Measurements from ENCODE around the gene L3MBTL4.
"Not testable (repeated sequence)": the region's sequence is repeated elsewhere in the genome, so short reads cannot be mapped to it uniquely, and the experiment has no call there.

Gene L3MBTL4

GRCh38 chr18:6072423-6072822, 342.3 kb downstream of the L3MBTL4 start:
- not testable (repeated sequence) for H3K36me3 ChIP-seq (ENCODE audit: control insufficient read depth, insufficient read depth, low read length); H3K9me3 ChIP-seq (ENCODE audit: control insufficient read depth, insufficient read depth, low read length); H3K27me3 ChIP-seq (ENCODE audit: control insufficient read depth, insufficient read depth, low read length); H3K9ac ChIP-seq (ENCODE audit: low read depth, low read length); H3K4me1 ChIP-seq (ENCODE audit: control insufficient read depth, insufficient read depth, low read length); H3K4me3 ChIP-seq (ENCODE audit: low read depth, low read length)

GRCh38 chr18:6069539-6069938, 345.2 kb downstream of the L3MBTL4 start:
- Histone ChIP-seq H3K9me3 (ENCODE audit: control insufficient read depth, insufficient read depth, low read length) (no peaks in the 10 kb centered on the region), H3K4me1 (ENCODE audit: control insufficient read depth, insufficient read depth, low read length) (no peaks in the 10 kb centered on the region), H3K9ac (ENCODE audit: low read depth, low read length) (no peak overlapping the region), H3K27me3 (ENCODE audit: control insufficient read depth, insufficient read depth, low read length) (no peaks in the 10 kb centered on the region), H3K36me3 (ENCODE audit: control insufficient read depth, insufficient read depth, low read length) (no peaks in the 10 kb centered on the region), H3K4me3 (ENCODE audit: low read depth, low read length) (no peak overlapping the region)

- Histone ChIP-seq H3K36me3 (ENCODE audit: control insufficient read depth, insufficient read depth, low read length) (no peaks in the 10 kb centered on the region), H3K27me3 (ENCODE audit: control insufficient read depth, insufficient read depth, low read length) (no peaks in the 10 kb centered on the region), H3K9me3 (ENCODE audit: control insufficient read depth, insufficient read depth, low read length) (no peaks in the 10 kb centered on the region), H3K4me1 (ENCODE audit: control insufficient read depth, insufficient read depth, low read length) (no peaks in the 10 kb centered on the region), H3K4me3 (ENCODE audit: low read depth, low read length) (no peak overlapping the region), H3K9ac (ENCODE audit: low read depth, low read length) (no peak overlapping the region)
Observed at GRCh38 chr18:6069103-6069502, 345.6 kb downstream of the L3MBTL4 start.

- Histone ChIP-seq H3K27me3 (ENCODE audit: control insufficient read depth, insufficient read depth, low read length) (no peaks in the 10 kb centered on the region), H3K4me3 (ENCODE audit: low read depth, low read length) (no peak overlapping the region), H3K9me3 (ENCODE audit: control insufficient read depth, insufficient read depth, low read length) (no peaks in the 10 kb centered on the region), H3K4me1 (ENCODE audit: control insufficient read depth, insufficient read depth, low read length) (peaks cover 15% of the 10 kb centered on the region), H3K36me3 (ENCODE audit: control insufficient read depth, insufficient read depth, low read length) (no peaks in the 10 kb centered on the region), H3K9ac (ENCODE audit: low read depth, low read length) (no peak overlapping the region)
Observed at GRCh38 chr18:6060149-6060548, 354.6 kb downstream of the L3MBTL4 start.

DNA sequence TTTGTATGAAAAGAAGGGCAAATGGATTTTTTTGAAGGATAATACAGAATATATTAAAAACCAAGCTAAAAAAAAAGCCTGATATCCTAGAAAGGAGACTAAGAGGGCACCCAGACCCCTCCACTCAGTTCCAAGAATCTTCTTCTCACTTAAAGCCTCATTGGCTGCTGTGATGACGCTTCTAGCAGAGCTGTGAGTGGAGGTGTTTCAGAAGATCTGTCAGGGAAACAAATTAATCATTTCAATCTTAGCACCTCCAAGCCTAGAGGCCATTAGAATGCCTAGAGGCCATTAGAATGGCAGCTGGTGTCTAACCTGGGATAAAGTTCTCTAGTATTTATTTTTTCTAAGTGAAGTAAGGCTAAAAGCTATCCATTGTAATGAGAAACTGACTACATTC, 355.2 kb downstream of the L3MBTL4 start:
- no peak overlapping the region for H3K4me3 ChIP-seq (ENCODE audit: low read depth, low read length)
- no peak overlapping the region for H3K9ac ChIP-seq (ENCODE audit: low read depth, low read length)
- peaks cover 15% of the 10 kb centered on the region for H3K4me1 ChIP-seq (ENCODE audit: control insufficient read depth, insufficient read depth, low read length)
- H3K27me3 ChIP-seq (ENCODE audit: control insufficient read depth, insufficient read depth, low read length): no peaks in the 10 kb centered on the region
- H3K36me3 ChIP-seq (ENCODE audit: control insufficient read depth, insufficient read depth, low read length): no peaks in the 10 kb centered on the region
- no peaks in the 10 kb centered on the region for H3K9me3 ChIP-seq (ENCODE audit: control insufficient read depth, insufficient read depth, low read length)

DNA sequence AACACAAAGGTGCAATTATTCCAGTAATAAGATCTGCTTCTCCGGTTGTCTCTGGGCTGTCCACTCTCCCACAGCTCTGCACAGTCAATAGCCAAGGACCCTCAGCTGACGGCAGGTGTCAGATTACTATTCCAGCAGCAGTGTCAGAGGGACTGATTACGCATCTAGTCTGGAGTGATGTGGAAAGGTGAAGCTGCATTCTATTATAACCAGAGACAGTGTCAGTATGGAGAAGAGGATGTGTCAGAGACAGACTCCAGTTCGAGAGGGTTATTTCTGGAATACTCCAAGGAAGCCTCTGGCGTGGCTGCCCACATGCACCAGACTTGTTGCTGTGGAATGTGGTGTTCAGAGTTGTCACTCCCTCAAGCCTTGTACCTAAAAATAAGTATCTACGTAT, 355.8 kb downstream of the L3MBTL4 start:
- Histone ChIP-seq H3K36me3 (ENCODE audit: control insufficient read depth, insufficient read depth, low read length) (no peaks in the 10 kb centered on the region), H3K27me3 (ENCODE audit: control insufficient read depth, insufficient read depth, low read length) (no peaks in the 10 kb centered on the region), H3K4me1 (ENCODE audit: control insufficient read depth, insufficient read depth, low read length) (peaks cover 15% of the 10 kb centered on the region), H3K9me3 (ENCODE audit: control insufficient read depth, insufficient read depth, low read length) (no peaks in the 10 kb centered on the region), H3K4me3 (ENCODE audit: low read depth, low read length) (no peak overlapping the region), H3K9ac (ENCODE audit: low read depth, low read length) (no peak overlapping the region)

- H3K9ac ChIP-seq (ENCODE audit: low read depth, low read length): no peak overlapping the region
- H3K4me1 ChIP-seq (ENCODE audit: control insufficient read depth, insufficient read depth, low read length): peaks cover 15% of the 10 kb centered on the region
- no peaks in the 10 kb centered on the region for H3K36me3 ChIP-seq (ENCODE audit: control insufficient read depth, insufficient read depth, low read length)
- H3K27me3 ChIP-seq (ENCODE audit: control insufficient read depth, insufficient read depth, low read length): no peaks in the 10 kb centered on the region
- H3K4me3 ChIP-seq (ENCODE audit: low read depth, low read length): no peak overlapping the region
- H3K9me3 ChIP-seq (ENCODE audit: control insufficient read depth, insufficient read depth, low read length): no peaks in the 10 kb centered on the region
Observed at GRCh38 chr18:6057604-6058003, 357.1 kb downstream of the L3MBTL4 start.

DNA sequence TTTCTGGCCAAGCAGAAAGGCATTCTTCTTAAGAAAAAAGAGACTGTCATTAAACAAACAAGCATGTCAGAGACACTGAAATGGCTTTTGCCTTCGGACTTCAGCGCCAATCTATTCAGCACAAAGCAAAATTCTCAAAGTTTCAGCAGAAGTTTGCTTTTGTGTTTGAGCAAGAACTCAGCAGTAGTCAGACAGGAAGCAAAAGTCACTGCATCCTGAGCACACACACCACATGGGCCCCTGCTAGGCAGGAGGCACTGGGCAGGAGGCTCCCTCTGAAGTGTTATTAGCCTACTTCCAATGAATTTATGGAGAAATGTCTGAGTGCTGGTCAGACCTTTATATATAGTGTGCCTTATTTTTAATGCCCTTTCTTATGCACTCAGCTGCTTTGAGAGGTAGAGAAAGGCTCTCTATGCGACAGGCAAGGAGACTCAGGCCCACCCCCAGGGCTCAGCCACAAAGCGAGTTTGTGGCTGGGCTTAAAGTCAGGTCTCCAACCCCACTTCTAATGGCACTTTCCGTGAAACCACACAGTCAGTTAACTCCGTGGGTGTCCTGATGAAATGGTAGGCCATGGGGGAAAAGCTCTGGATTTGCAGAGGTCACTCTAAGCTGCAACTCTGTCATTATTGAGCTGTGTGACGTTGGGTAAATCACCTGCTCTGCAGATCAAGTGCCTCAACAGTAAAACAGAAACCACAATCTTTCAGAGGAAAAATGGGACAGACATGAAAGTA, 358.4 kb downstream of the L3MBTL4 start:
- Histone ChIP-seq H3K9me3 (ENCODE audit: control insufficient read depth, insufficient read depth, low read length) (no peaks in the 10 kb centered on the region), H3K9ac (ENCODE audit: low read depth, low read length) (no peak overlapping the region), H3K36me3 (ENCODE audit: control insufficient read depth, insufficient read depth, low read length) (no peaks in the 10 kb centered on the region), H3K4me3 (ENCODE audit: low read depth, low read length) (no peak overlapping the region), H3K4me1 (ENCODE audit: control insufficient read depth, insufficient read depth, low read length) (peaks cover 15% of the 10 kb centered on the region), H3K27me3 (ENCODE audit: control insufficient read depth, insufficient read depth, low read length) (no peaks in the 10 kb centered on the region)

DNA sequence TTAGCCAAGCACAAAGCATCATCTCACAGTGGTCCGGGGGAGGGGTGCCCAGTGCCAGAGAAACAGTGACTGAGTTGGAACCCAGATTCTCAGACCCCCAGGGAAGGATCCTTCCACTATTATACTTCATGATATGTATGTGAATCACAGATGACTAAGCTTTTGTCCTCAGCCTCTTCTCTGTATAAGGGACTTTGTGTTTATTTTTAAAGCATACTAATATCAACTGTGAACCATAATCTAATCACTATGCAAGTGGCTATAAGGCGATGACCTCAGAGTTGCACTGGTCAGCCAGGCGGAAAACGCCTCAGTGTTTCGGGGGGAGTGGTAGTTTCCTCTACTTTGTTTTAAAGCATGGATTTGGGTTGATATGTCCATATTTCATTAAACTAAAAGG, 359.0 kb downstream of the L3MBTL4 start:
- Histone ChIP-seq H3K9me3 (ENCODE audit: control insufficient read depth, insufficient read depth, low read length) (no peaks in the 10 kb centered on the region), H3K4me1 (ENCODE audit: control insufficient read depth, insufficient read depth, low read length) (peaks cover 15% of the 10 kb centered on the region), H3K9ac (ENCODE audit: low read depth, low read length) (no peak overlapping the region), H3K27me3 (ENCODE audit: control insufficient read depth, insufficient read depth, low read length) (no peaks in the 10 kb centered on the region), H3K4me3 (ENCODE audit: low read depth, low read length) (no peak overlapping the region), H3K36me3 (ENCODE audit: control insufficient read depth, insufficient read depth, low read length) (no peaks in the 10 kb centered on the region)

DNA sequence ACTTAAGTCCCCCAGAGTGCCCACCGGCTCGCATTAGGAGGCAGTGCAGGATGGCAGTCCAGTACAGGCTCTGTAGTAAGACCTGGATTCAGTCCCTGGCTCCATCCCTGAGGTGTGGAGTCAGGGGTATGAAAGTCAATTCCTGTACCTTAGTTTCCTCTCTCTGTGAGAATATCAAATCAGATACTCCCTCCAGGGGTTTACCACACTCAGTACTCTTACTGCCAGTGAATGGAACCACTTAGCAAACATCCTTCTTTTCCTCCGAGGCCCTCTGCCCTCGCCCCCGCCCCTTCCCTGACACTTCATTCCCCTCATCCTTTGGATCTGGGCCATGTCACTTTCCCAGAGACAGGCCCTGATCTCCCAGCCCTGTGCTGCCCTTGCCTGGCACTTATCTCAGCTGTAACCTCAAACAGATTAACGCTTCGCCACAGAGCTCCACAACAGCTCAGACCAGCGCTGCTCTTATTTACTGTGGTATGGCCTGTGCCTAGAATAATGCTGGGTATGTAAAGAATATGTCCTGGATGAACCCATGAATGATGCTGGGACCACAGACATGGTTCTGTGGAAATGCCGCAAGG, 360.4 kb downstream of the L3MBTL4 start:
- H3K4me1 ChIP-seq (ENCODE audit: control insufficient read depth, insufficient read depth, low read length): peaks cover 11% of the 10 kb centered on the region
- no peaks in the 10 kb centered on the region for H3K27me3 ChIP-seq (ENCODE audit: control insufficient read depth, insufficient read depth, low read length)
- H3K36me3 ChIP-seq (ENCODE audit: control insufficient read depth, insufficient read depth, low read length): no peaks in the 10 kb centered on the region
- H3K4me3 ChIP-seq (ENCODE audit: low read depth, low read length): no peak overlapping the region
- no peaks in the 10 kb centered on the region for H3K9me3 ChIP-seq (ENCODE audit: control insufficient read depth, insufficient read depth, low read length)
- no peak overlapping the region for H3K9ac ChIP-seq (ENCODE audit: low read depth, low read length)

- H3K4me3 ChIP-seq (ENCODE audit: low read depth, low read length): no peak overlapping the region
- H3K4me1 ChIP-seq (ENCODE audit: control insufficient read depth, insufficient read depth, low read length): peaks cover 11% of the 10 kb centered on the region
- H3K36me3 ChIP-seq (ENCODE audit: control insufficient read depth, insufficient read depth, low read length): no peaks in the 10 kb centered on the region
- H3K9ac ChIP-seq (ENCODE audit: low read depth, low read length): no peak overlapping the region
- H3K27me3 ChIP-seq (ENCODE audit: control insufficient read depth, insufficient read depth, low read length): no peaks in the 10 kb centered on the region
- H3K9me3 ChIP-seq (ENCODE audit: control insufficient read depth, insufficient read depth, low read length): no peaks in the 10 kb centered on the region
Observed at GRCh38 chr18:6052449-6052913, 362.2 kb downstream of the L3MBTL4 start.

GRCh38 chr18:6047596-6047995, 367.1 kb downstream of the L3MBTL4 start:
- not testable (repeated sequence) for H3K36me3 ChIP-seq (ENCODE audit: control insufficient read depth, insufficient read depth, low read length); H3K4me1 ChIP-seq (ENCODE audit: control insufficient read depth, insufficient read depth, low read length); H3K9ac ChIP-seq (ENCODE audit: low read depth, low read length); H3K27me3 ChIP-seq (ENCODE audit: control insufficient read depth, insufficient read depth, low read length); H3K9me3 ChIP-seq (ENCODE audit: control insufficient read depth, insufficient read depth, low read length); H3K4me3 ChIP-seq (ENCODE audit: low read depth, low read length)
